Measurements from ENCODE around the gene METTL1. TPM values are rescaled to one million over a fixed set of nuclear protein-coding genes. Genes with fewer than 3 reads are reported as not detected.

Gene METTL1
- total RNA-seq, 2 donors from 2014 or later, result 1.5 to 8.5 TPM

- TF ChIP-seq, protein P1, sequence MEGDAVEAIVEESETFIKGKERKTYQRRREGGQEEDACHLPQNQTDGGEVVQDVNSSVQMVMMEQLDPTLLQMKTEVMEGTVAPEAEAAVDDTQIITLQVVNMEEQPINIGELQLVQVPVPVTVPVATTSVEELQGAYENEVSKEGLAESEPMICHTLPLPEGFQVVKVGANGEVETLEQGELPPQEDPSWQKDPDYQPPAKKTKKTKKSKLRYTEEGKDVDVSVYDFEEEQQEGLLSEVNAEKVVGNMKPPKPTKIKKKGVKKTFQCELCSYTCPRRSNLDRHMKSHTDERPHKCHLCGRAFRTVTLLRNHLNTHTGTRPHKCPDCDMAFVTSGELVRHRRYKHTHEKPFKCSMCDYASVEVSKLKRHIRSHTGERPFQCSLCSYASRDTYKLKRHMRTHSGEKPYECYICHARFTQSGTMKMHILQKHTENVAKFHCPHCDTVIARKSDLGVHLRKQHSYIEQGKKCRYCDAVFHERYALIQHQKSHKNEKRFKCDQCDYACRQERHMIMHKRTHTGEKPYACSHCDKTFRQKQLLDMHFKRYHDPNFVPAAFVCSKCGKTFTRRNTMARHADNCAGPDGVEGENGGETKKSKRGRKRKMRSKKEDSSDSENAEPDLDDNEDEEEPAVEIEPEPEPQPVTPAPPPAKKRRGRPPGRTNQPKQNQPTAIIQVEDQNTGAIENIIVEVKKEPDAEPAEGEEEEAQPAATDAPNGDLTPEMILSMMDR (IDR thresholded peaks at IDR 0.05), result peak in 1 of 2 donors; percentile 61
- H3K9me3 ChIP-seq, result no peaks in the 10 kb centered on the region
- peaks cover 0 to 24% of the 10 kb centered on the region in 2 donors for H3K4me1 ChIP-seq
- H3K27ac ChIP-seq, result peak overlapping the region in 1 of 2 donors; percentile 71
- no peaks in the 10 kb centered on the region for H3K27me3 ChIP-seq
- no peak for DNase-seq (ENCODE audit: low spot score)
- peaks cover 13% of the 10 kb centered on the region for H3K36me3 ChIP-seq
- H3K4me3 ChIP-seq, result peak overlapping the region in 1 of 2 donors; percentile 84
Observed at GRCh38 chr12:57756406-57757341, 15.2 kb downstream of the METTL1 start.

DNA sequence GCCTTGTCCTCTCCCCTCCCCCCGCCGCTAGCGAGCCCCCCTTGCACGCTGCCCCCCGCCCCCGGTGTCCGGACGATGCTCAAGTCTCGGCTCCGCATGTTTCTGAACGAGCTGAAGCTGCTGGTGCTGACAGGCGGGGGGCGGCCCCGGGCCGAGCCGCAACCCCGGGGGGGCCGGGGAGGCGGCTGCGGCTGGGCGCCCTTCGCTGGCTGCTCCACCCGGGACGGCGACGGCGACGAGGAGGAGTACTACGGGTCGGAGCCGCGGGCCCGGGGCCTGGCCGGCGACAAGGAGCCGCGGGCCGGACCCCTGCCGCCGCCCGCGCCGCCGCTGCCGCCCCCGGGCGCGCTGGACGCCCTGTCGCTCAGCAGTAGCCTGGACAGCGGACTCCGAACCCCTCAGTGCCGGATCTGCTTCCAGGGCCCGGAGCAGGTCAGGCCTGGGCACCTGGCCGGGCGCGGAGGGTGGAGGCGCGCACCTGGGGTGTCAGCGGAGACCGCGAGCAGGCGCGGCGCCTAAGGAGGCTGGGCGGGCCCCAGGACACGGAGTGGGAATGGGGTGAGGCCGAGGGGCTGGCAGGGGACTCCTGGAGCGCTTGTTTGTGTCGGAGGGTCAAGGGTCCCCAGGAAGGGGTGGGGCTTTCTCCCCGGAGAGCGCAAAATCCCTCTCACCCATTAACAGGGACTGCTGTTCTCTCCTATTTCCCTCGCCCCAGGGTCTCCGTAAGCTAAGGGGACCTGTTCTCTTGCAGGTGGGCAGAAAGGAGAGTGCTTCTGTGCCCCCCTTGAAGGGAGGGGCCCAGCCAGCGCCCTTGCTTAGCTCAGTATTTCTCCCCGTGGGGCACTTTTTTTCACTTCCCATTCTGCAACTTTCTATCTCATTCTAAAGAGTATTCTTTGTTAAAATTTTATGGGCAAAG, 16.2 kb downstream of the METTL1 start:
- no peaks in the 10 kb centered on the region for H3K27me3 ChIP-seq
- peak overlapping the region; percentile 71 to 73 for H3K27ac ChIP-seq
- H3K4me1 ChIP-seq, result peaks cover 0 to 34% of the 10 kb centered on the region in 2 donors
- H3K36me3 ChIP-seq, result peaks cover 13% of the 10 kb centered on the region
- TF ChIP-seq, protein P1 (IDR thresholded peaks at IDR 0.05), result no peak
- H3K4me3 ChIP-seq, result peak overlapping the region; percentile 68 to 84
- no peaks in the 10 kb centered on the region for H3K9me3 ChIP-seq
- no peak for DNase-seq (ENCODE audit: low spot score)

DNA sequence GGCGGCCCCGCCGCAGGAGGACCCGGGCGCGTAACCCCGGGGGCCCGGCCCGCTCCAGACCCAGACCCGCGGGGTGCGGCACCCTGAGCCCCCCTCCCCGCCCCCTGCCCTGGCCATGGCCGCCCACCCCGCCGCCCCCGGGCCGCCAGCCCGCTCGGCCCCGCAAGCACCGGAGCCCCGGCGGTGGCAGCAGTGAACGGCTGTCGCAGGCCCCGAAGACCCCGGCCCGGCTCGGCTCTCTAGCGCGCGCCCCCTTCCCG, 16.8 kb downstream of the METTL1 start:
- no peaks in the 10 kb centered on the region for H3K27me3 ChIP-seq
- peaks cover 0 to 36% of the 10 kb centered on the region in 2 donors for H3K4me1 ChIP-seq
- H3K9me3 ChIP-seq, result no peaks in the 10 kb centered on the region
- DNase-seq (ENCODE audit: low spot score), result no peak
- peak overlapping the region; percentile 68 to 84 for H3K4me3 ChIP-seq
- H3K36me3 ChIP-seq, result peaks cover 14% of the 10 kb centered on the region
- H3K27ac ChIP-seq, result peak overlapping the region; percentile 71 to 73
- TF ChIP-seq, protein P1 (IDR thresholded peaks at IDR 0.05), result no peak

DNA sequence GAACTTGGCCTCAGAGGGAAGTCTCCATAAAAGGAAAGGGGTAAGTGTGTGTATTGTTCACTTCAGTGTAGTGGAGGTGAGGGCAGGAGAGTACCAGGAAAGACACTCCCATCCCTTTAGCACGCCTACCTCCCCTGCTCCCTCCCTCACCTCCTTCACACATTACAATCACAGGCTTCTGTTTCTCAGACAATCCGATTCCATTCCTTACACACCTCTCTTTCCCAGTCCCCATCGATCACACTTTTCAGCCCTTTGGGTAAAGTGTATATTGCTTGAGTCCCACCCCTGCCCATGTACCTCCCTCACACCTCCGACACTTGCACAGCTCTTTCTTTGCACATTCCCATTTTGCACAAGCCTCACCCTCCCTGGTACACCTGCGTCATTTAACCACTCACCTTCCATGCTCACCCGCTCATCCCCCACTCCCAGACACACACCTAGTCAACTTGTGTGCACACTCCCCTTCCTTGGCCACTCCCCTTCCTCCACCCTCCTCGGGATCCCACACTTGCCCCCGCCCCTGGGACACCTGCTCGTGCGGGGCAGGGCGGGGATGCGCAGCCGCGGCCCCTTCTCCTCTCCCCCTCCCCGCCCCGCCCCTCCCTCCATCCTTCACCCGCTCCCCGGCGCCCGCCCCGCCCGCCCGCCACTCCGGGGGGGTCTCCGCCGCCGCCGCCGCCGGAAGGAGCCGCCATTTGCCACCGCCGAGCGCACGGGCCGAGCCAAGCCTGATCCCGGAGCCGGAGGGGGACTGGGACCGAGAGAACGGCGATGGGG, 17.3 kb downstream of the METTL1 start, which contains the start of gene MARCHF9:
Gene MARCHF9, plus strand, starts transcription at position 693 of the 783 bp plus-strand sequence. CDS start 426 bp downstream, outside the sequence.
- no peaks in the 10 kb centered on the region for H3K9me3 ChIP-seq
- TF ChIP-seq, protein P1 (IDR thresholded peaks at IDR 0.05), result no peak
- H3K4me3 ChIP-seq, result peak within 1 kb of the TSS; percentile 68 to 84
- H3K27me3 ChIP-seq, result no peaks in the 10 kb centered on the region
- DNase-seq (ENCODE audit: low spot score), result no peak
- H3K4me1 ChIP-seq, result peaks cover 0 to 36% of the 10 kb centered on the region in 2 donors
- peak within 1 kb of the TSS; percentile 71 to 73 for H3K27ac ChIP-seq
- peaks cover 19% of the 10 kb centered on the region for H3K36me3 ChIP-seq

DNA sequence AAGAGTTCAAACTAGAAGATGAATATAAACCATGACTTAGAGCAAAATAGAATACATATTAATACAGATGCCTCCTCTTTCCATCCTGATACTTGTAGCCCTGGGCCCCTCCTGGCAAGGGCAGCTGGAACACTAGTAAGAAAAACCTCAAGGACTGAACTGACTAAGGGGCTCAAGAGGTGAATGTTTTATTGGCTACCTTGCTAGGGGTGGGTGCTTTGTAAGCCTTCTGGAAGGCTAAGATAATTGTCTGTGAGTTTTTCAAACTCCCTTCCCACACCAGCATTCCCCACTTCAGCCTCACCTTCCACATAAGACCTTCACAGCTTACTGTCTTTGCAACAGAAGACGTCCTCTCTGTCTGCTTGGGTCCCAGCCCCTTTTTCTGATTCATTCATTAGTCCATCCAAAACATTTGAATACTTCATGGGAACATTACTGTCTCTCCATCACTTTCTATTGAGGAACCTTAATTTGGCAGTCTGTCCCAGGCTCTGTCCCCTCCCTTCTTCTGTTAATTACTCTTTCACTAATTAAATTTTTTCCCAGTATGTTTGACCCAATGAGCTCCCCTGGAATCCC, 18.1 kb downstream of the METTL1 start:
- no peak overlapping the region for H3K27ac ChIP-seq
- peaks cover 0 to 36% of the 10 kb centered on the region in 2 donors for H3K4me1 ChIP-seq
- H3K4me3 ChIP-seq, result no peak overlapping the region

More for the DNA sequence above, 18.1 kb downstream of the METTL1 start:
- peaks cover 24% of the 10 kb centered on the region for H3K36me3 ChIP-seq
- no peak for DNase-seq (ENCODE audit: low spot score)
- TF ChIP-seq, protein P1 (IDR thresholded peaks at IDR 0.05), result no peak
- no peaks in the 10 kb centered on the region for H3K9me3 ChIP-seq
- no peaks in the 10 kb centered on the region for H3K27me3 ChIP-seq
